ENCODE measurements around the gene EPHB2. TPM values are rescaled to one million over a fixed set of nuclear protein-coding genes. Genes with fewer than 3 reads are reported as not detected.

EPHB2 gene
- total and polyA plus RNA-seq, 2 of the 4 experiments (the other 2 are of a cell fraction): 52.3 to 58.8 TPM

DNA sequence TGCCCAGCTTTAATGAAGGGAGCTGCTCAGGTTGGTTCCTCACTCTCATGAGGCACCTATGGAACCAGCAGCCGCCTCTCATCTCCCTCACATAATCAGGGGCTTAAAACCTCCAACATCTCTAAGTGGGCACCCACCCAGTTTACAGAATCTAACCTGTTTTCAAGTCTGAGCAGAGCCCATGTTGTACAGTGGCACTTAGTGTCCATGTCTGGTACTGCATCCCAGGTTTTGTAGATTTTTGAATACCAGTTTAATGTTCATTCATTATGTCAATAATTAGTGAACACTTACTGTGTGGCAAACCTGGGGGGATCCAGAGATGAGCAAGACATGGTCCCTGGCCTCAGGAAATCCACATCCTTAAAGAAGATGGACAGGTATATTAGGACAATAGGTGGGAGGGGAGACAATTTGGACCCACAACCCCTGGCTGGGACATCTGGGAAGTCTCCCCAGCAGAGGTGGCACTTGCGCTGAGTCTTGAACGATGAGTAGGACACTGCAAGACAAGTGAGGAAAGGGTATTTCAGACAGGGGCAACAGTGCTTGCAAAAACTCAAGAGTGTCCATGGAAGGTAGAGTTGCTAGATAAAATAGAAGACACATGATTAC, 178.7 kb downstream of the EPHB2 start:
- H2AK9ac ChIP-seq (replicated peaks; ENCODE audit: low read depth, low read length, poor library complexity): no peak overlapping the region
- CTCF ChIA-PET: interaction anchor here (0.8 to 1.4 kb wide), 6 partner anchors 10 to 219 kb away, joined by 3 to 6 read pairs (median 3); no protein-coding TSS in a partner anchor
- H3K56ac ChIP-seq (ENCODE audit: extremely low read depth, insufficient read depth, low read length): no peak overlapping the region
- H2BK5ac ChIP-seq (ENCODE audit: low read depth, low read length, poor library complexity, severe bottlenecking): no peak overlapping the region
- H2BK15ac ChIP-seq (ENCODE audit: low read depth, low read length): no peak overlapping the region
- peaks cover 22% of the 10 kb centered on the region for H3K36me3 ChIP-seq (ENCODE audit: control insufficient read depth, insufficient read depth, low read length)
- no peak overlapping the region for H4K91ac ChIP-seq (ENCODE audit: insufficient read depth, low read depth, low read length)
- no CpG with 5 or more reads among the region's 3 CpGs for WGBS, 2 experiments (ENCODE audit: extremely low coverage in 2 of 2, insufficient read length in 1 of 2)
- intact Hi-C loops (cut with micrococcal nuclease) (loop anchor here (1.0 kb wide), 2 partner anchors 185 to 215 kb away; no protein-coding TSS in a partner anchor), in situ Hi-C loops (cut with MboI; ENCODE audit: low sequenced_read_pairs) (loop anchor here (10.0 kb wide), 1 partner anchor 185 kb away; no protein-coding TSS in a partner anchor), dilution Hi-C loops (cut with HindIII; ENCODE audit: low sequenced_read_pairs, unreplicated experiment) (no loop called here)
- no peak overlapping the region for H3K23ac ChIP-seq (ENCODE audit: low read depth, low read length)
- H4K20me1 ChIP-seq (ENCODE audit: insufficient read depth, low read length): peaks cover 23% of the 10 kb centered on the region
- no peak overlapping the region for H4K5ac ChIP-seq (ENCODE audit: low read depth, low read length)
- H3K27ac ChIP-seq (ENCODE audit: insufficient read depth, low read length): no peak overlapping the region
- no peak overlapping the region for H3K14ac ChIP-seq (replicated peaks; ENCODE audit: low read depth, low read length)
- H2BK120ac ChIP-seq (ENCODE audit: low read depth, low read length): no peak overlapping the region
- H2AFZ ChIP-seq (replicated peaks; ENCODE audit: low read length, poor library complexity): peak overlapping the region; percentile 1
- H3K18ac ChIP-seq (ENCODE audit: low read depth, low read length): no peak overlapping the region
- H3K4ac ChIP-seq (ENCODE audit: low read depth, low read length): no peak overlapping the region; the same call in 1 of the 2 replicates
- H2AK5ac ChIP-seq (ENCODE audit: low read depth, low read length): peak overlapping the region; percentile 66; the same call in 1 of the 2 replicates
- no peaks in the 10 kb centered on the region for H3K9me1 ChIP-seq (ENCODE audit: insufficient read depth, low read length)
- peaks cover 5% of the 10 kb centered on the region; the same call in 1 of the 2 replicates for H3K4me1 ChIP-seq (ENCODE audit: control insufficient read depth, insufficient read depth, low read length)
- no peaks in the 10 kb centered on the region for H3K27me3 ChIP-seq (ENCODE audit: control insufficient read depth, insufficient read depth, low read length)
- H3K9ac ChIP-seq (ENCODE audit: low read depth, low read length): no peak overlapping the region
- ATAC-seq (ENCODE audit: low read depth): peak; percentile 70
- no peak overlapping the region for H2BK20ac ChIP-seq (ENCODE audit: low read depth, low read length)
- no peak overlapping the region for H3K4me3 ChIP-seq (ENCODE audit: insufficient read depth, low read depth, low read length)
- no TSS peak for BruUV-seq (replicated peaks)
- POLR2A ChIA-PET (ENCODE audit: unreplicated experiment): no interaction called here
- DNase-seq: peak; percentile 51
- no peak overlapping the region for H3K4me2 ChIP-seq (ENCODE audit: low read depth, low read length)
- no peak overlapping the region for H4K8ac ChIP-seq (ENCODE audit: low read depth in 2 of 2, low read length in 2 of 2)
- H3K9me3 ChIP-seq (ENCODE audit: control insufficient read depth, insufficient read depth, low read length): no peaks in the 10 kb centered on the region
- TF ChIP-seq BHLHE40 (IDR thresholded peaks at IDR 0.05; ENCODE audit: low read depth, low read length) (no peak), CTCF (conservative IDR thresholded peaks at IDR 0.05; ENCODE audit: low read depth, low read length) (peak; percentile 74), MXI1 (IDR thresholded peaks at IDR 0.05; ENCODE audit: borderline replicate concordance, low read depth, low read length) (no peak), SMC3 (IDR thresholded peaks at IDR 0.05; ENCODE audit: low read depth, low read length) (peak; percentile 68), CHD1 (IDR thresholded peaks at IDR 0.05; ENCODE audit: low read depth, low read length) (no peak), CEBPB (IDR thresholded peaks at IDR 0.05; ENCODE audit: low read depth, low read length) (no peak), RAD21 (IDR thresholded peaks at IDR 0.05; ENCODE audit: low read length) (peak; percentile 78), POLR2A (IDR thresholded peaks at IDR 0.05; ENCODE audit: low read depth, low read length) (no peak)
- no peaks in the 10 kb centered on the region for H3K79me1 ChIP-seq (ENCODE audit: low read depth in 1 of 2, low read length in 2 of 2)

Data from IMR-90 (cell line).